A673 (cell line): Measurements from ENCODE around the gene EML6. TPM values are rescaled to one million over a fixed set of nuclear protein-coding genes. Genes with fewer than 3 reads are reported as not detected.

Experiments used
- BruUV-seq: library from RNA; stranded (reverse); fragments of 400-500 nt; replicated peaks from 2 replicates; lab custom pipeline; 2021; lab: Mats Ljungman, UMichigan
- CTCF ChIA-PET: fragments of 300-600 bp; sonication (Branson Sonifier 250); formaldehyde crosslinking; loops from one replicate; lab custom pipeline; 2022; ENCODE audit warnings: antibody characterized with exemption; lab: Charles Lee
- POLR2A ChIA-PET: fragments of 300-600 bp; sonication (Branson Sonifier 250); formaldehyde crosslinking; loops from one replicate; lab custom pipeline; 2022; ENCODE audit warnings: antibody characterized with exemption; ENCODE audit not compliant: low non-redundant PET; lab: Charles Lee
- DNase-seq: peaks from one replicate; pipeline ENCODE4 v3.0.0-alpha.2; 2015; ENCODE audit warnings: low spot score
- H3K27ac ChIP-seq: fragments of 200-600 bp; sonication (generic); 2 replicates; pipeline ENCODE4 v1.5.1; 2016; ENCODE audit warnings: mixed run types, low read depth, mild to moderate bottlenecking, mixed read lengths, antibody characterized with exemption, low read length; ENCODE audit not compliant: poor library complexity, severe bottlenecking
- H3K27me3 ChIP-seq: fragments of 200-600 bp; sonication (generic); replicated peaks from 2 replicates; pipeline ENCODE4 v1.6.1; 2017; ENCODE audit warnings: mixed run types, low read depth, mild to moderate bottlenecking, mixed read lengths, antibody characterized with exemption, low read length; ENCODE audit not compliant: insufficient read depth, poor library complexity
- H3K36me3 ChIP-seq: fragments of 200-600 bp; sonication (generic); 2 replicates; pipeline ENCODE4 v1.6.1; 2016; ENCODE audit warnings: mixed run types, mild to moderate bottlenecking, mixed read lengths, antibody characterized with exemption, low read length; ENCODE audit not compliant: insufficient read depth, poor library complexity, severe bottlenecking
- H3K4me1 ChIP-seq: fragments of 200-600 bp; sonication (generic); 2 replicates; pipeline ENCODE4 v1.6.1; 2017; ENCODE audit warnings: mixed run types, mild to moderate bottlenecking, mixed read lengths, antibody characterized with exemption, low read length; ENCODE audit not compliant: insufficient read depth, poor library complexity, severe bottlenecking
- H3K4me3 ChIP-seq: fragments of 200-600 bp; sonication (generic); 2 replicates; pipeline ENCODE4 v1.5.1; 2016; ENCODE audit warnings: low read depth, mixed run types, mild to moderate bottlenecking, mixed read lengths, low read length; ENCODE audit not compliant: poor library complexity, severe bottlenecking
- H3K9me3 ChIP-seq: fragments of 200-600 bp; sonication (generic); 2 replicates; pipeline ENCODE4 v1.6.1; 2016; ENCODE audit warnings: mixed run types, low read depth, mild to moderate bottlenecking, mixed read lengths, antibody characterized with exemption, low read length; ENCODE audit not compliant: poor library complexity, severe bottlenecking
- CTCF ChIP-seq: fragments of 300-800, 200-600 bp; sonication (generic); conservative IDR thresholded peaks from 2 replicates; pipeline ENCODE4 v1.5.1; 2017; ENCODE audit warnings: low read depth, mild to moderate bottlenecking, antibody characterized with exemption, low read length, moderate library complexity, mixed read lengths
- EZH2 ChIP-seq: fragments of 200-600 bp; sonication (generic); IDR thresholded peaks from 2 replicates; pipeline ENCODE4 v1.6.1; 2017; ENCODE audit warnings: borderline replicate concordance, low read depth, mild to moderate bottlenecking, mixed read lengths, antibody characterized with exemption, low read length; ENCODE audit not compliant: poor library complexity, severe bottlenecking
- intact Hi-C: fragments of 100-400 bp; cut with micrococcal nuclease; formaldehyde crosslinking; loops from one replicate; pipeline ENCODE4 v1.10.0; 2022; ENCODE audit not compliant: unreplicated experiment
- total RNA-seq: library from RNA; stranded (reverse); gene quantifications from 2 replicates; pipeline ENCODE4 v1.2.3, GENCODE V29; 2021

EML6 gene
- total RNA-seq, 1 experiment from 2014 or later: 1.9 TPM

GRCh38 chr2:54685263-54685775, 38.1 kb upstream of the EML6 start:
- ChIA-PET POLR2A (no interaction called here), CTCF (no interaction called here)
- no TSS peak for BruUV-seq

GRCh38 chr2:54687595-54688152, 35.8 kb upstream of the EML6 start:
- no TSS peak for BruUV-seq
- TF ChIP-seq EZH2 (no peak), CTCF (no peak)
- no peak overlapping the region for H3K27ac ChIP-seq
- ChIA-PET POLR2A (no interaction called here), CTCF (no interaction called here)
- no peaks in the 10 kb centered on the region for H3K36me3 ChIP-seq
- no peak overlapping the region for H3K4me3 ChIP-seq
- no peak for DNase-seq
- H3K9me3 ChIP-seq: no peaks in the 10 kb centered on the region
- intact Hi-C loops: no loop called here
- H3K27me3 ChIP-seq: no peaks in the 10 kb centered on the region
- H3K4me1 ChIP-seq: no peaks in the 10 kb centered on the region

More at GRCh38 chr2:54685263-54685775, 38.1 kb upstream of the EML6 start:
- Histone ChIP-seq H3K27me3 (no peaks in the 10 kb centered on the region), H3K9me3 (no peaks in the 10 kb centered on the region), H3K4me1 (no peaks in the 10 kb centered on the region), H3K36me3 (no peaks in the 10 kb centered on the region), H3K4me3 (no peak overlapping the region), H3K27ac (no peak overlapping the region)
- intact Hi-C loops: no loop called here
- TF ChIP-seq CTCF: no peak
- no peak for TF ChIP-seq EZH2
- DNase-seq: no peak

GRCh38 chr2:54691445-54692135, 31.9 kb upstream of the EML6 start:
- no peak for DNase-seq
- H3K9me3 ChIP-seq: no peaks in the 10 kb centered on the region
- intact Hi-C loops: no loop called here
- TF ChIP-seq CTCF (no peak), EZH2 (no peak)
- no peaks in the 10 kb centered on the region for H3K36me3 ChIP-seq
- H3K4me3 ChIP-seq: no peak overlapping the region
- POLR2A ChIA-PET: no interaction called here
- no peaks in the 10 kb centered on the region for H3K4me1 ChIP-seq
- CTCF ChIA-PET: no interaction called here
- no peak overlapping the region for H3K27ac ChIP-seq
- H3K27me3 ChIP-seq: no peaks in the 10 kb centered on the region
- BruUV-seq: no TSS peak
